GM18519 (cell line): ENCODE data around the gene CTXND1.

Experiments used
- ATAC-seq: cut with Tn5 transposase; IDR thresholded peaks from one replicate; pipeline ENCODE4 v1.9.1; 2021; ENCODE audit warnings: mild to moderate bottlenecking, moderate library complexity; ENCODE audit not compliant: unreplicated experiment, low FRiP score

Gene CTXND1

DNA sequence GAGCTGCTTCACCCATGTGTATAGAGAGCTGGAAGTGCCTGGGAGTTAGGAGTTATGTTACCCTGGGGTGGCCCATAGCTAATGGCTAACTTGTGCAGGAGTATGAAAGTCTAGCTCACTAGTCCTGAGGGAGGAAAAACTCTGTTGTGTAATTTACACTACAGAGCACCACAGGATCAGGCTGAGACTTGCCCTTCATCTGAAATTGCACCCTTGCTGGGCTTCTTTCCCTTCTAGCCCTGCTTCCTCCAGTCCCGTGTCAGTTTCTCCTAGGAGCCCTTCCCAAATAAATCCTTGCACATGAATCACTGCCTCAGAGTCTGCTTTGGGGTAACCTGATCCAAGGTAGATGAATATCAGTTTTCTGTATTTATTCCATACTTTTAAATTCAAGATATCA is 40.0 kb downstream of the CTXND1 start:
- ATAC-seq, result no peak

DNA sequence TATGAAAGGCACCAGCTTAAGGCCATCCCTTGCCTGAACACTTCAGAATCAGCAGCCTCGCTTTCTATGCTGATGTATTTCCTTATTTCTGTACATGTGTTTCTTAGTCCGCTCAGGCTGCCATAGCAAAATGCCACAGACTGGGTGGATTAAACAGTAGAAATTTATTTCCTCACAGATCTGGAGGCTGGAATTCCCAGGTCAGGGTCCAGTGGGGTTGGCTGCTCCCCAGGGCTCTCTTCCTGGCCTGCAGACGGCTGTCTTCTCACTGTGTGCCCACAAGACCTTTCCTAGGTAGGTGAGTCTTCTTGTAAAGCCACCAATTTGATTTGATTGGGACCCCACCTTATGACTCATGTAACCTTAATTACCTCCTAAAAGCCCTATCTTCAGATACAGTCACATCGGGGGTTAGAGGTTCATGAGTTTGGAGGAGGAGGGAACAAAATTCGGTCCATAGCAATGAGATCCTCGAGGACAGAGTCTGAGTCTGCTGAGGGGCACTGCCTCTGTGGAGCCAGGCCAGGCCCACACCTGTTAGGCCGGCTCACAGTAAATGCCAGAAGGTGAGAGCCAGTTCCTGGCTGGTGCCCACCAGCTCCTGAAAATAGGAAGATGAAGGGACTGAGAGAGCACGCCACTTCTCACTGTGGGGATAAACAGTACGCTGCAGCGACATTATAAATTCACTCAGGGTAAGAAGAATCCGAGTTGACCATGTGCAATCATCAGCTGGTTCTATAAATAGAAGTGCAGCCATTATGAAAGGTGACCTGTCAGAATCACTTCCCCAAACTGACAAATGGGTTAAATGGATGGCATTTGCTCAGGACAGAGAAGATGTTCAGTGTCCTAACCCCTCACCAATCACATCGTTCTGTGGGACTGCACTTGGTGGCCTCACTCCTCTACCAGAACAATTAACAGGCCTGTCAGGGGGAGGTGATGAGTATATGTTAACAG is 41.1 kb downstream of the CTXND1 start:
- no peak for ATAC-seq

DNA sequence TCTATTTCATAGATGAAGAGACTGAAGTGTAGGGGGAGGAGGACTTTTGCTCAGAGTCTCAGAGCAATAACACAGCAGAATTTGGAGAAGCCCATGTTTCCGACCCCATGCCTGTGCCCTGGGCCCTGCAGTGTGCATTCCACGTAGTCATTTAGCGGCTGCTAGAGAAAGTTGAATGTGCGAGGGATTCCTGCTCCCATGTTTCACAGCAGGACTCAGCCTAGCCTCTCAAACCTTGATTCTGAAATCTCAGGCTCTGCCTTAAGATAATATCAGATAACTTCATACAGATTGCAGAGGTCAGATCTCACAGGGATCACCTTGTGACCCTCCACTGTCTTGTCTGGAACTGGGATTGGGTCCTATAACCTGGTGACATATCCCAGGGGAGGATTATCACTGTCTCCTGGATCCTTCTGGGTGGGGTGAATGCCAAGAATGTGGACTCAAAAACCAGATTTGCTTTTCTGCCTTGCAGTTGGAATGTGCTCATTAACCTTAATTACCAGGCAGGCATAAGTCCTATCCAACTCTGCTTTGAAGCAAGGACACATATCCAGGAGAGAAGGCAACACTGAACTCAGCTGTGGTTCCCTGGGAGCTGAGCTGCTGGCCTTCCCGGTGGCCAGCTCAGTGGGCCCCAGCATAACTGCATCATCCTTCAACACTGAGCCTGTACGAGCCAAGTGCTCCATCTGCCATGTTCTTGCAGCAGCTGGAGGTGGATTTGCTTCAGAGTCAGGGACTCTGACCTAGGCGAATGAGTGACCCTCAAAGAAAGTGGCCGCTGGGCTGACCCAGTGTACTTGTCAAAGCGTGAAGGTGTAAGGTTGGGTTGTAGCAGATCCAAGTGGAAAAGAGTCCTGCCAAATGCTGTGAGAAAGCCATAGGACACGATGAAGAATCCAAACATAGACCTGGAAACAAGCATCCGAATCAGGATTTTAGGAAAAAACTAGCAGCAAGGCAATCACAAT is 43.0 kb downstream of the CTXND1 start:
- ATAC-seq, result no peak

DNA sequence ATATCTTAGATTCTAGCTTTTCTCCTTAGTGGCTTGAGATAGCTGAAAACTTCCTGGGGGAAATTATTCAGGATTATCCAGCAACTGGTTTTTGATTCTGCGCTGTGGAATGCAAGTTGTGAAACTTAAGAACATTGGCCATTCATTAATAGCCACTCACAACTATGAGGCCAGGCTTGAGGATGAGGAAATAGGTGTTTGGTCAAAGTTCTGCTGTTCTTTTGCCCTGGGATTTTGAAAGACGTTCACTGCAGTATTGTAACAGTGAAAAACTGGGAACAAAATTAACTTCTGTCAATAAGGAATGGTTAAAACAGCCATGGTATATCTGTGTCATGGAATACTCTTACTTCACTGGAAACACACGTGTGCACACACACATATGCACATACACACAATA is 44.1 kb downstream of the CTXND1 start:
- no peak for ATAC-seq

DNA sequence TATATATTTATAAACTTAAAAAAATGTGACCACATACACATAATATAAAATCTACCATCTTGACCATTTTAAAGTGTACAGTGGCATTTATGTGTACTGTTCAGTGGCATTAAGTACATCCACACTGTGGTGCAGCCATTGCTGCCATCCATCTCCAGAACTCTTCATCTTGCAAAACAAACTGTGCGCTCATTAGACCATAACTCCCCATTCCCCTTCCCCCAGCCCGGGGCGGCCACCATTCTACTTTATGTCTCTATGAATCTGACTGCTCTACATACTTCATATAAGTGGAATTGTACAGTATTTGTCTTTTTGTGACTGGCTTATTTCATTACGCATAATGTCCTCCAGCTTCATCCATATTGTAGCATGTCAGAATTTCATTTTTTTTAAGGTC is 47.8 kb downstream of the CTXND1 start:
- ATAC-seq, result no peak

DNA sequence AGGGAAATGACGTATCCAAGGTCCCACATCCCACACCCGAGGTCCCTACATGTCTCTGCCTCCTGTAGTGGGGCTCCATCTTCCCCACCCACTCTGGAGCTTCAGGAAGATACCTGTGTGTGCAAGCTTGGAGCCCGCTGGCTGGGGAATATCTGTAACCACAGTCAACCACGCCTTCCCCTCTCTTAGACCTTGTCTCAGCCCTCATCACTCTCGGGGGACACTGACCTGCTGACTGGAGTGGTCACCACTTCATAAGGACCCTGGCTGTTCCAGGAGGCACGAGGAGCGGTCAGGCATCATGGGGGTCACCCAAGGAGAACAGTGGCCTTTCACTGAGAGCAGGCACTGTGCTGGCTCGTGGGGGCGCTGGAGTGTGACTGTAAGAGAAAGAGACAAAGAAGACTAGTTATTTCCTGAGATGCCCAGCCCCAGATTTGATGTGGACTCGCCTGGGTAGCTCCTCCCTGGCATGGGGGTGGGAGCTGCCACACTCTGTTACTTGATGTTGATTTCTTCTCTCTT is 48.6 kb downstream of the CTXND1 start:
- no peak for ATAC-seq

DNA sequence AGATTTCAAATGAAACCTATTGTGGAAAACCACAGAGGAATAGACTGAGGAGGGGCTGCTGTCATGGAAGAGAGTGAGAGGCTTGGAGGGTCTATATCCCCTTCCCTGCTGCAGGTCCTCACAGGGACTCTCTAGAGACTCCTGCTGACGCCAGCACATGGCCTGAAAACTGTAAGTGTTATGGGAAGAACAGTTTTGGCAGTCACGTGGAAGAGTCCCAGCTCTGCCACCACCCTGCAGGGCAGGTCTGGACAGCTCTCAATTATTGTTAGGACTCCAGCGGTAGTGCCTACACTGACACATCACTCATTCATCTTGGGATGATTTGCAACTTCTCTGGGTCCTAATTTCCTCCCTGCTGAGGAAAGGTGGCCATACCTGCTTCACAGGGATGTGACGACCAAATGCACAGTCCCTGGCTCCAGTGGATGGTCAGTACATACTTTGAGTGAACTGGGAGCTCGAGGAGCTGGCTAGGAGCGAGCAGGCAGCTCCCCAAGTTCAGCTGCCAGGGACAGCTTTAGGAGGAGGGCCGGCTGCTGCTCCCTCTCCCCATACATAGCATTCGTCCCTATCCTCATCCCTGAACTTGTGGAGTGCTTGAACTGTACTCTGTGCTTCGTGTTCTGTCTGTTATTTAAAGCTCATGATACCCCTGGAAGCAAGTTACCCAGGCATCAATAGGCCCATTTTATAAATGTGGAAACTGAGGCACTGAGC is 49.2 kb downstream of the CTXND1 start:
- no peak for ATAC-seq

DNA sequence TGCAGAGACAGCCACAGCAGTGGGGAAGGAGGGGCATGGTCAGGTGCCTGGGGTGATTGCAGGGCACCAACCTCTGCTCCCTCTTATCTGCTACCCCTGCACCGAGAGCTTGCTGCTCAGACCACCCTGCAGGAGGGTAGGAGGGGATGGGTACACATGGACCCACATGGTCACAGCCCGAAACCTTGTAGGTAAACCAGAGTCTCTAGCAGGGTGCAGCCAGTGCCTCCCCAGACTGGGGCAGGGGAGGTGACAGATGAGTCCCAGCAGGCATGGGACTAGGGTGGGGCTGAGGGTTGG is 50.0 kb downstream of the CTXND1 start:
- no peak for ATAC-seq

DNA sequence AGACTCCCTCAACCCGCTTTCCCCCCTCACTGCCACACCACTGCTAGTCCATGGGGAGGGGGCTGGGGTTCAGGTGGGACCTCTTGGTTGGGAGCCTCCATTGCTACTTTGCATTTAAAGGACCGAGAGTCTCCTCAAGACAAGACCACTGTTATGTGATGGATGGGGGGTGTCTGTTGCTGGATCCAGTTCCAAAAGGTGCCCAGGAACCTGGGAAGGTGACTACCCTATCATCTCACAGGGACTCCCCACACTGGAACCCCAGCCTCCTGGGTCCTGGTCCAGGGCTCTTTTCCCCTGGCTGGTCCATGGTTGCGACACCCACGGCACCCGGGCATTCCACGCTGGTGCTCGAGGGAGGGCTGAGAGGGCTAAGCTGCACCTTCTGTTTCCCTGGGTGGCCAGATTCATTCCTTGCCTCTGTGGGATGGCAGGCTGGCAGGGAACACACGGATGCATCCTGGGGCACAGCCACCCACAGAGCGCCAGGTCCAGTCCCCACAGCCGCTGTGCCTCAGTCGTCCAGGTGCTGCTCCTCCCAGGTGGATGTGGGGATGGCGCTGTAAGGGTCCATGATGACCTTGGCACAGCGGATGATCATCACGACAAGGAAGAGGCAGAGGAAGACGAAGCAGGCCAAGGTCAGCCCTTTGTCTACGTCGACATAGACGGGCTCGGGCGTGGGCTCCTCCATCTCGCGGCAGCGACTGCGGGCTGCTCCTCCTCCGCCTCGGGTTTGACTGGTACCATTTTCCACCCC is 50.6 kb downstream of the CTXND1 start:
- ATAC-seq, result no peak

DNA sequence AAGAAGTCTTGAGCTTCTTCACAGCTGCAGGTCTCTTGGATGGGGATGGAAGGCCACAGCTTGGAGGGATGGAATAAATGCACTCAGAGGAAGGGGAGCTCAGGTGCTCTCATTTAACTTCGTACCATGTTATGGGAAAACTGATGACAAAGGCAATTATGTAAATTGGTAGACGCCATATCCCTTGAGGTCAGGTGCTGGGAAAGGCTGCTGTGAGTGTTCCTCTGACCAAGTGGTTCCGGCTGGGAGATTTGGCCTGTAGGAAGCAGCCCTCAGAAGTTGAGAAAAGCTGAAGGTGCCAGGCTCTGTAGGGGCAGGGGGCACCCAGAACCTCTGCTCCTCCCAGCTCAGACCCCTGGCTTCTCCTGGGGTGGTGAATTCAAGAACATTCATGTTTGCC is 52.1 kb downstream of the CTXND1 start:
- no peak for ATAC-seq

DNA sequence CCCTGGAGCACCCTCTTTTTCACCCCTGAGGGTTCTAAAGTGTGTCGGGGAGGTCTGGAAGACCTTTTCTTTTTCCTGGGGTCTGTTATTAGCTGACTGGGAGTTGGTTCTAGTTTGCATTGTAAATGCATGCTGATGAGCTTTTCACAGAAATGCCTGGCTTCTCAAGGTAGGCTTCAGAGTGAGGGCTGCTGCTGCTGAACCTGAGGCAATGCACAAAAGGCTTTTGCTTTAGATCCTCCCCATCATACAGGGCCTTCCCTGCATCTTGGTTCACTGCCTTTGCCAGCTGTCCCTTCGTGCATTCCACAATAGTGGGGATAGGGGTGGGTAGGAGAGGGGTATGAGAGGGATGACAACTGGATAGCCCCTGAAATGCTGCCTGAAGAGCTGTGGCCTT is 52.6 kb downstream of the CTXND1 start:
- no peak for ATAC-seq

DNA sequence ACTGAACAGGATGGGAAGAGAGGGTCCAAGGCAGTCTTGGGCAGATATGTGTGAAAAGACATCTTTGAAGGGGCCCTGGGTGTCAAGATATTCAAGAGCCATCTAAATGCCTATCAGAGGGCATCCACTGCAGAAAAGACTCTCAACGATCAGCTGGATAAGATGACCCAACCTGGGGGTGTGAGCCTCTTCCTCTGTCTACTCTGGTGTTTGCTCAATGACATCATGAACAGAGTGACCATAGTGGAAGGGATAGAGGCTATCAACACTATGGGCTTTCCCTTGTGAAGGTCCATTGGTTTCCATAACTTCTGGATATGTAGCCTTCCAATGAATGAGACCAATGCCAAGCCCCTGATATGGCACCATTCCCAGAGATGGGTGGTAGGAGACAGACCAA is 57.1 kb downstream of the CTXND1 start:
- ATAC-seq, result no peak

DNA sequence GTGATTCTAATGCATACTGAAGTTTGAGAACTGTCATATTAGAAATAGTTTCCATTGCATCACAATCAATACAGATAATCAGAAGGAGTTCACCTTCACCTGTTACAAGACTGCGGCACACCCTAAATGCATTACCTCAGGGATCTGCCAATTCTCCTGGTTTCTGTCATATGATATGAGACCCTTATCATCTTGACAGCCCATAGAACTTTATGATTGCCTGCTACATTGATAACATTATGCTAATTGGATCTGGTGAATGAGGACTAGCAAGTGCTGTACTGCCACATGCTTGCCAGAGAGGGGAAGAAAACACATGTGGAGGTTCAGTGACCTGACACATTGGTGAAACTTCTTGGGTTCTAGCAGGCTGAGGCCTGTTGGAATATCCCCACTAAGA is 57.8 kb downstream of the CTXND1 start:
- no peak for ATAC-seq

DNA sequence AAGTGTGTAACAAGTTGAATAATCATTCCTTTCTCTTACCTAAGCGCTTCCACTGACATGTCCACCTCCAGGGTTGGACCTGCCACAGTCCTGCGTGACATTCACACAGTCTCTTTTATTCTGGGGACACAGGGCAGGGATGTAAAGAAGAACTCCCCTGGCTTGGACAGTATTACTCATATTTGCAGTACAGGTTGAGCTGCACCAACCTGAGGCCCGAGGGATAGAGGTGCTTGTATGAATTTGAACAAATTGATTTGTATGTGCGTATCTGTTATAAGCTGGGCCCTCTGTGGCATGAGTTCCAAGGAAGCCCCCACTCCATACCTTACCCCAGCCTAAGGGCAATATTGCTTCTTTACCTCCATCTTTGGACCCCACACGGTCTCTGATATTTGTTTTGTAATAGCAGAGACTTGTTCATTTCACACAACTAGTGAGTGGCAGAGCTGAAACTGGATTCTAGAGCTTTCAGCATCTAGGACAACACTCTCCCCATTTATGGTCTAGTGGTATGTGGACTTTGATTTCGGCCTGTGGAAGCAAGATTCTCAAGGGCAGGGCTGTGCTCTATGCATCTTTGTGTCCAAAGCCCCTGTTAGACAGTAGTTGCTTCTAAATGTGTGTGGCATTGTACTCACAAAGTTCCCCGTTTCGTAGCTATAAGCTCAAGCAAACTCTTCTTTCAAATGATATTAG is 60.0 kb downstream of the CTXND1 start:
- ATAC-seq, result no peak

DNA sequence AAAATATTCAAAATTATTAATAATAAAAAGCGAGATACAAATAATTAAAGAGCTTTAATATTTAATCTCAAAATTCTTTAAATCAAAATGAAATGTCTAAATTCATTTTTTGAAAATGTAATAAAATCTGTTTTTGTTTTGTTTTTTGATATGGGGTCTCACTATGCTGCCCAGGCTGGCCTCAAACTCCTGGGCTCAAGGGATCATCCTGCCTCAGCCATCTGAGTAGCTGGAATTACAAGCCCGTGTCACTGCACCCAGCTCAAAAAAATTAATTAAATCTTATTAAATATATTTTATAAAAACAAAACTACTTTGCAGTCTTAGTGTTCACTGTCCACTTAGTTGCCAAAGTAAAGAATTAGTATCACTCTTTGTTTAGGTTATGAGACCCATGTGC is 60.8 kb downstream of the CTXND1 start:
- no peak for ATAC-seq

DNA sequence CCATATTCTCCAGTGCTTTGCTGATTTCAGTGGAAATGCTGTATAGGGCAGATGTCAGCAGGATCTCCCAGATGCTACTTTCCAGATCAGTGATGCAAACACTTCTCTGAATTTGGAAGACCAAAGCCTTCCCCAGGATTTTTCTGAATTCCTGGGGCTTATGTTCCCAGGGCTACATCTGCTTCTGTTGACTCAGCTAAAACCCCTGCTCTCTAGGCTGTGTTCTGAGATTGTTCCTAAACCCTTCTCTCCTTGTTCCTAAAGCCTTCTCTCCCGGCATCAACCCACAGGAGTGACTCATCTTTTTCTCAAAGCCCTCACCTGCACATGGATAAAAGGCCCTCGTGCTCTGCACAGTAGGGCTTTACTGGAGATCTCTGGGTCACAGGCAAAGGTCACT is 63.8 kb downstream of the CTXND1 start:
- no peak for ATAC-seq

DNA sequence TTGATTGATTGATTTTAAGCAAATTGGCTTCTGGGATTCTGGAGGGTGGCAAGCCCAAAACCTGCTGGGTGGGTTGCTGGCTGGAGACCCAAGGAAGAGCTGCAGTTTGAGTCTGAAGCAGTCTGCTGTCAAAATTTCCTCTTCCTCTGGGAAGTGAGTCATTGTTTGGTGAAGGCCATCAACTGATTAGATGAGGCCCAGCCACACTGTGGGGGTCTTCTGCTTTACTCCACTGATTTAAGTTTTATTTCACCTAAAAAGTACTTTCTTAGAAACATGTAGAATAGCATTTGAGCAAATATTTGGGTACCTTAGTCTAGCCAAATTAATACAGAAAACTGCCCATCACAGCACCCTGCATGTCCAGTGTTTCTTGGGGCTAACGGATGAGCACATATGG is 65.4 kb downstream of the CTXND1 start:
- ATAC-seq, result no peak

DNA sequence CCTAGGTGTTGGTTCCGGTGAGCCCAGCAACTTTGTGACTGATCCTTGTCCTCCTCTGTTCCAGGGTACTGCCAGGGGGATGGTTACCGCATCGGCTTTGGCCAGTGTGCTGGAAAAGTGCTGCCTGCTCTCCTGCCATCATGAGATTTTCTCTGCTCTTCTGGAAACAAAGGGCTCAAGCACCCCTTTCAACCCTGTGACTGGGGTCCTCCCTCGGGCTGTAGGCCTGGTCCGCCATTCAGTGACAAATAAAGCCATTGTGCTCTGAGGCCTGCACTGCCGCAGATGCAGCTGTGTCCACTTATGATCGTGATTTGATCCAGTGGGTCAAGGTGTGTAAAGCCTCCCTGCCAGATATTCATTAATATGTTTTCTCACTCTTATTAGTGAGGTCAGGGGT is 65.9 kb downstream of the CTXND1 start:
- ATAC-seq, result no peak

DNA sequence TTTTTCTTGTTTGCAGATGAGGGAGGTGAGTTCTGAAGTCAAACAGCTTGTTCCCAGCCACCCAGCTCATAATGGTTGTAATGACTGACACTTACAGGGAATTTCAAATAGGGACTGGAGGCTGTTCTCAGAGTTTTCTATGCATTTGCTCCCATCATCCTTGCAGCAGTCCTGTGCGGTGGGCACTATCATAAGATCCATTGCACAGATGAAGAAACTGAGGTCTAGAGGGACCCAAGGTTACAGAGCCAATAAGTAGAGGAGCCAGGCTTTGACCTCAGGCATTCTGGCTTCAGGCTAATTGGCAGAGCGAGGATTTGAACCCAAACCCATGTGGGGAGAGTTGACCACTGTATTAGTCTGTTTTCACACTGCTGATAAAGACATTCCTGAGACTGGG is 66.9 kb downstream of the CTXND1 start:
- no peak for ATAC-seq
